ENCODE measurements around the gene RETREG3. TPM values are rescaled to one million over a fixed set of nuclear protein-coding genes. Genes with fewer than 3 reads are reported as not detected.

The RETREG3 gene
- total RNA-seq, 1 experiment from 2014 or later, result 38.5 TPM

GRCh38 chr17:42565523-42566214 is 43.5 kb downstream of the RETREG3 start:
- intact Hi-C loops (cut with micrococcal nuclease), result no loop called here
- Histone ChIP-seq H3K9ac (ENCODE audit: low read length) (no peak overlapping the region; the same call in 1 of the 2 replicates), H3K27ac (ENCODE audit: low read depth, low read length) (peak overlapping the region; percentile 89), H3K36me3 (ENCODE audit: control insufficient read depth in 1 of 2, insufficient read depth in 2 of 2, low read length in 2 of 2) (peaks cover 27 to 47% of the 10 kb centered on the region in 2 experiments), H3K79me2 (ENCODE audit: insufficient read depth, low read length) (peaks cover 55% of the 10 kb centered on the region), H4K20me1 (ENCODE audit: insufficient read depth) (no peaks in the 10 kb centered on the region), H3K4me3 (replicated peaks in 1 of 2; ENCODE audit: low read depth in 1 of 2, low read length in 2 of 2) (no peak overlapping the region), H3K4me2 (ENCODE audit: low read length) (peak overlapping the region; percentile 99; the same call in 1 of the 2 replicates), H3K9me2 (ENCODE audit: insufficient read depth) (no peaks in the 10 kb centered on the region), H2AFZ (ENCODE audit: low read depth, low read length, poor library complexity, severe bottlenecking) (no peak overlapping the region), H3K27me3 (ENCODE audit: insufficient read depth, low read length) (no peaks in the 10 kb centered on the region), H3K4me1 (ENCODE audit: control insufficient read depth in 1 of 2, insufficient read depth in 2 of 2, low read length in 2 of 2) (peaks cover 23 to 51% of the 10 kb centered on the region in 2 experiments), H3K9me3 (ENCODE audit: control insufficient read depth in 1 of 2, insufficient read depth in 1 of 2, low read depth in 1 of 2, low read length in 2 of 2) (no peaks in the 10 kb centered on the region)
- ChIA-PET POLR2A (interaction anchor here (1.4 kb wide), 1 partner anchor 13 kb away, joined by 4 read pairs; no protein-coding TSS in a partner anchor), CTCF (no interaction called here), RAD21 (ENCODE audit: low non-redundant PET in 1 of 2, low total read pairs in 2 of 2, uncharacterized antibody in 2 of 2, unreplicated experiment in 2 of 2) (no interaction called here)
- ATAC-seq (no peak), DNase-seq (ENCODE audit: low read depth, low spot score) (no peak)
- BruUV-seq (replicated peaks), result no TSS peak
- TF ChIP-seq REST (IDR thresholded peaks at IDR 0.05; ENCODE audit: low read depth) (no peak), CBX3 (IDR thresholded peaks at IDR 0.05; ENCODE audit: low read depth) (no peak), ATF3 (IDR thresholded peaks at IDR 0.05) (no peak), EZH2phosphoT487 (IDR thresholded peaks at IDR 0.05; ENCODE audit: borderline replicate concordance) (no peak), JUND (IDR thresholded peaks at IDR 0.05) (no peak), SP1 (IDR thresholded peaks at IDR 0.05; ENCODE audit: low read depth) (no peak), EGR1 (IDR thresholded peaks at IDR 0.05; ENCODE audit: low read depth) (no peak), FOSL1 (IDR thresholded peaks at IDR 0.05; ENCODE audit: low read depth) (no peak), CTCF (IDR thresholded peaks at IDR 0.05 in 2 of 3, conservative IDR thresholded peaks at IDR 0.05 in 1 of 3; ENCODE audit: borderline replicate concordance in 1 of 3, insufficient read depth in 1 of 3, low read depth in 2 of 3, low read length in 2 of 3) (no peak), POLR2A (IDR thresholded peaks at IDR 0.05; ENCODE audit: borderline replicate concordance, extremely low read depth, insufficient read depth, insufficient read length) (no peak), SRF (IDR thresholded peaks at IDR 0.05; ENCODE audit: low read depth) (no peak), ZNF274 (IDR thresholded peaks at IDR 0.05; ENCODE audit: low read depth, low read length) (no peak), ELF1 (IDR thresholded peaks at IDR 0.05; ENCODE audit: borderline replicate concordance, low read depth) (no peak), SIN3A (IDR thresholded peaks at IDR 0.05; ENCODE audit: low read depth) (no peak), POLR2AphosphoS5 (IDR thresholded peaks at IDR 0.05; ENCODE audit: low read depth, low read length) (no peak)
